DND-41 (cell line): ENCODE measurements around the gene ABCB11.

Experiments
- ATAC-seq: fragments of 200-7000 bp; cut with Tn5 transposase; 3 replicates; pipeline ENCODE4 v1.9.1; 2021; ENCODE audit warnings: low read depth; ENCODE audit not compliant: insufficient read depth
- DNase-seq: peaks from one replicate; pipeline ENCODE4 v3.0.0-alpha.2; 2020
- H2AFZ ChIP-seq: 2 replicates; pipeline ENCODE4 v1.6.0; 2012; ENCODE audit warnings: low read depth, low read length
- H3K27ac ChIP-seq: 2 replicates; pipeline ENCODE4 v1.5.1; 2012; ENCODE audit warnings: low read length, inconsistent platforms
- H3K27me3 ChIP-seq: fragments of 200-600 bp; sonication (generic); 2 replicates; pipeline ENCODE4 v1.6.0; 2012; ENCODE audit warnings: low read length, mild to moderate bottlenecking, inconsistent platforms; ENCODE audit not compliant: insufficient read depth, poor library complexity
- H3K36me3 ChIP-seq: 2 replicates; pipeline ENCODE4 v1.5.1; 2012; ENCODE audit warnings: low read length, inconsistent platforms; ENCODE audit not compliant: insufficient read depth
- H3K4me1 ChIP-seq: 2 replicates; pipeline ENCODE4 v1.5.1; 2012; ENCODE audit warnings: mild to moderate bottlenecking, low read length; ENCODE audit not compliant: insufficient read depth
- H3K4me2 ChIP-seq: 2 replicates; pipeline ENCODE4 v1.6.0; 2012; ENCODE audit warnings: mild to moderate bottlenecking, moderate library complexity, low read length, inconsistent platforms; ENCODE audit not compliant: insufficient read depth
- H3K4me3 ChIP-seq, 2 experiments: fragments of 200-600 bp in 1 of 2; shearing (Covaris generic) in 1 of 2; 2 replicates each; pipeline ENCODE4 v1.5.1; 2012 to 2016; ENCODE audit warnings: inconsistent platforms in 2 of 2, low read length in 2 of 2, mild to moderate bottlenecking in 2 of 2, low read depth in 1 of 2, moderate library complexity in 1 of 2
- H3K79me2 ChIP-seq: 2 replicates; pipeline ENCODE4 v1.6.0; 2012; ENCODE audit warnings: low read length, inconsistent platforms; ENCODE audit not compliant: insufficient read depth
- H3K9ac ChIP-seq: 2 replicates; pipeline ENCODE4 v1.6.0; 2012; ENCODE audit warnings: low read depth, mild to moderate bottlenecking, inconsistent platforms, low read length, moderate library complexity
- H3K9me3 ChIP-seq: 2 replicates; pipeline ENCODE4 v1.5.1; 2012; ENCODE audit warnings: low read length, moderate library complexity, mild to moderate bottlenecking, inconsistent platforms; ENCODE audit not compliant: insufficient read depth, severe bottlenecking
- H4K20me1 ChIP-seq: 2 replicates; pipeline ENCODE4 v1.6.0; 2012; ENCODE audit warnings: low read length; ENCODE audit not compliant: insufficient read depth
- EZH2 ChIP-seq: IDR thresholded peaks from 3 replicates; pipeline ENCODE4 v1.6.1; 2012; ENCODE audit warnings: borderline replicate concordance, low read depth, mild to moderate bottlenecking, moderate library complexity, low read length, inconsistent platforms; ENCODE audit not compliant: severe bottlenecking
- TF ChIP-seq, protein P1 (sequence below): IDR thresholded peaks from 2 replicates; pipeline ENCODE4 v1.5.1; 2012; ENCODE audit warnings: borderline replicate concordance, low read length, moderate library complexity, mild to moderate bottlenecking; ENCODE audit not compliant: poor library complexity, severe bottlenecking; ENCODE audit errors: extremely low read depth

ABCB11 gene

DNA sequence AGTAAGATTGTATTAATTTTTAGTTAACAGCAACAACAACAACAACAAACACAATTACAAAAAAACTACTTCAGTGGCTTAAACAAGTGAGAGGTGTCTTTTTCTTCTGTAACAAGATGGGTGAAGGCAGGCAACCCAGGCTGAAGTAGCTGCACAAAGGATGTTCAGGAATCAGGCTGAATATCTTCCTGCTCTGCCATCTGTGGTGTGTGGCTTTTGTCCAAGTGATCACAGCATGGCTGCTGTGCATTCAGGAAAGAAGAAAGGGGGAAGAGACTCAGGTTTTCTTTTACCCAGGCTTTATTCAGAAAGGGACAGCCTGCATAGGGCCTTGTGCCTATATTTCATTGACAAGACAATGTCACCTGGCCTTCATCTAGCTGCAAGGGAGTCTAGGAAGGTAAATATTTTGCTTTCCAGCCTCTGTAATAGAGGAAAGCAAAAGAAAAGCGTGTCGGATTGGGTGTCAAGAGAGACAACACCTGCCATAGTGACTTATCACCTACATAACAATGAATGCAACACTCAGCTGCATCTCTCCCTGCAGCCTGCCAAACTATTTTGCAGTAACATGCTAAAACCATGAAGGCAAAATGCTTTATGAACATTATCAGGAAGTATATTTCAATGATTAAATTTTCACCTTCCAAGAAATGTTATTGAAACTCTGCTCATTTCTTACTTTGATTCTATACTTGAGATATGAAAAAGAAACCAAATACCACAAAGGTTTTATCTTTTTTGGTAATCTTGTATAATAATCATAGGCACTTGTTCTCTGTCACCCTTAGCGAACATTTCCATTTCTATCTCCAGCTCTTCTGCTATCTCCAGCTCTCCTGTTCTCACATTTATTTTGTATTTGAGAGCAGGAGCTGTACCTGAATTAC is 115.4 kb downstream of the ABCB11 start:
- TF ChIP-seq, protein P1, sequence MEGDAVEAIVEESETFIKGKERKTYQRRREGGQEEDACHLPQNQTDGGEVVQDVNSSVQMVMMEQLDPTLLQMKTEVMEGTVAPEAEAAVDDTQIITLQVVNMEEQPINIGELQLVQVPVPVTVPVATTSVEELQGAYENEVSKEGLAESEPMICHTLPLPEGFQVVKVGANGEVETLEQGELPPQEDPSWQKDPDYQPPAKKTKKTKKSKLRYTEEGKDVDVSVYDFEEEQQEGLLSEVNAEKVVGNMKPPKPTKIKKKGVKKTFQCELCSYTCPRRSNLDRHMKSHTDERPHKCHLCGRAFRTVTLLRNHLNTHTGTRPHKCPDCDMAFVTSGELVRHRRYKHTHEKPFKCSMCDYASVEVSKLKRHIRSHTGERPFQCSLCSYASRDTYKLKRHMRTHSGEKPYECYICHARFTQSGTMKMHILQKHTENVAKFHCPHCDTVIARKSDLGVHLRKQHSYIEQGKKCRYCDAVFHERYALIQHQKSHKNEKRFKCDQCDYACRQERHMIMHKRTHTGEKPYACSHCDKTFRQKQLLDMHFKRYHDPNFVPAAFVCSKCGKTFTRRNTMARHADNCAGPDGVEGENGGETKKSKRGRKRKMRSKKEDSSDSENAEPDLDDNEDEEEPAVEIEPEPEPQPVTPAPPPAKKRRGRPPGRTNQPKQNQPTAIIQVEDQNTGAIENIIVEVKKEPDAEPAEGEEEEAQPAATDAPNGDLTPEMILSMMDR: no peak
- TF ChIP-seq EZH2: no peak
- H3K27ac ChIP-seq: no peak overlapping the region
- no peak overlapping the region for H3K4me2 ChIP-seq
- no peaks in the 10 kb centered on the region for H3K4me1 ChIP-seq
- no peak overlapping the region for H3K4me3 ChIP-seq
- no peaks in the 10 kb centered on the region for H4K20me1 ChIP-seq
- DNase-seq: no peak
- H3K36me3 ChIP-seq: no peaks in the 10 kb centered on the region
- H3K27me3 ChIP-seq: no peaks in the 10 kb centered on the region
- H3K9me3 ChIP-seq: no peaks in the 10 kb centered on the region
- H2AFZ ChIP-seq: no peak overlapping the region
- no peaks in the 10 kb centered on the region for H3K79me2 ChIP-seq
- ATAC-seq: no peak
- H3K9ac ChIP-seq: no peak overlapping the region

- no peak overlapping the region for H3K4me2 ChIP-seq
- no peaks in the 10 kb centered on the region for H3K36me3 ChIP-seq
- H3K9me3 ChIP-seq: no peaks in the 10 kb centered on the region
- no peak overlapping the region for H3K27ac ChIP-seq
- no peak overlapping the region for H2AFZ ChIP-seq
- no peak overlapping the region for H3K4me3 ChIP-seq
- H3K4me1 ChIP-seq: no peaks in the 10 kb centered on the region
- H3K9ac ChIP-seq: no peak overlapping the region
- H4K20me1 ChIP-seq: no peaks in the 10 kb centered on the region
- no peaks in the 10 kb centered on the region for H3K79me2 ChIP-seq
- ATAC-seq (no peak), DNase-seq (no peak)
- no peak for TF ChIP-seq EZH2
- TF ChIP-seq, protein P1: no peak
- H3K27me3 ChIP-seq: no peaks in the 10 kb centered on the region
Measured at GRCh38 chr2:168913495-168913894, 117.6 kb downstream of the ABCB11 start.

DNA sequence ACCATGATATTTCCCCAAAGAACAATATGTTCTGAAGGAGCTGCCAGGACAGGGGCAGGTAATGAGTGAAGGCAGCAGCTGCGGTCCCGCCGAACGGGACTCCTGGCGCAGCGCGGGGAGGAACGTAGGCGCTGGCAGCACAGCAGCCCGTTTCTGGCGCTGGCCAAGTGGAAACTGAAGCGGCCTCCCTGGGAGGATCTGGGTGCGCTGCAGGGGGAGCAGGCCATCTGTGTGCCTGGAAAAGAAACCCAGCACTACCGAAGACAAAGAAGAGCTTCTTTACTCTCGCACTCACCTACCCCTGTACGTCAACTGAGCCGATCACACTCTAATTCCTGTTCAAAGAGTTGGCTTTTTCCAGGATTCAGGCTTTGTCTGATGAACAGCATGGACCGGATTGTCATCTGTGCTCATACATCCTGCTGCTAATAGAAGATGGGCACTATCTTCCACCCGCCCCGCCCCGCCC is 118.2 kb downstream of the ABCB11 start:
- no peaks in the 10 kb centered on the region for H3K9me3 ChIP-seq
- no peaks in the 10 kb centered on the region for H3K4me1 ChIP-seq
- DNase-seq (no peak), ATAC-seq (no peak)
- no peak overlapping the region for H3K27ac ChIP-seq
- H3K36me3 ChIP-seq: no peaks in the 10 kb centered on the region
- H3K79me2 ChIP-seq: no peaks in the 10 kb centered on the region
- H2AFZ ChIP-seq: no peak overlapping the region
- TF ChIP-seq, protein P1: no peak
- TF ChIP-seq EZH2: no peak
- H3K4me3 ChIP-seq: no peak overlapping the region
- H3K9ac ChIP-seq: no peak overlapping the region
- H3K4me2 ChIP-seq: no peak overlapping the region
- H4K20me1 ChIP-seq: no peaks in the 10 kb centered on the region
- H3K27me3 ChIP-seq: no peaks in the 10 kb centered on the region
